Adrenal gland (tissue), 5 donors: Measurements from ENCODE around the gene FYN.

Source experiments
- POLR2A ChIP-seq, 2 donors: fragments of 450-650 bp; IDR thresholded peaks; one replicate each; pipeline ENCODE4 v1.6.1; 2017; ENCODE audit warnings: antibody characterized with exemption in 2 of 2, mild to moderate bottlenecking in 2 of 2, moderate library complexity in 1 of 2
- TF ChIP-seq, protein P1 (sequence below), 6 experiments: fragments of 450-650 bp in 4 of 6; fragments of 200-600 bp in 2 of 6; sonication (generic) in 1 of 6; IDR thresholded peaks; 1 replicate in 5 of 6; 2 replicates in 1 of 6; pipeline versions ENCODE4 v1.5.1 to v1.8.0; 2016 to 2021; ENCODE audit warnings: antibody characterized with exemption in 6 of 6, mild to moderate bottlenecking in 2 of 6, moderate library complexity in 1 of 6
- donor health status: DM: no; HTN: no; CAD: no.

DNA sequence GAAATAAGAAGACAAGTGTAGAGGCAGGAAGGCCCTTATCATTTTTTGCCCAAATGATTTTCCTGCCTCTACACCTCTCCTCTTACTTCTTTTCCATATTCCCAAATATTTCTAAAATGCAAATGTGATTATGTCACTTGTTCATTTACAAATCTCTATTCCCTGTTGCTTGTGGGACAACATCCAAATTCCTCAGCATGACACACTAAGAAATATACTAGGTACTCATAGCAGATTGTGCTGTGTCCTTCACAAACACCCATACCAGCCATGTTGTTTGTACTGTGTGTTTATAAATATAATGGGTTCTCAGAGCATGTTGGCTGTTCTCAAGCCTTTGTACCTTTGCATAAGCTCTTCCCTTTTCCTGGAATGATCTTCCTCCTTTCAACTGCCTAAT is 17.7 kb upstream of the FYN start:
- TF ChIP-seq, protein P1, sequence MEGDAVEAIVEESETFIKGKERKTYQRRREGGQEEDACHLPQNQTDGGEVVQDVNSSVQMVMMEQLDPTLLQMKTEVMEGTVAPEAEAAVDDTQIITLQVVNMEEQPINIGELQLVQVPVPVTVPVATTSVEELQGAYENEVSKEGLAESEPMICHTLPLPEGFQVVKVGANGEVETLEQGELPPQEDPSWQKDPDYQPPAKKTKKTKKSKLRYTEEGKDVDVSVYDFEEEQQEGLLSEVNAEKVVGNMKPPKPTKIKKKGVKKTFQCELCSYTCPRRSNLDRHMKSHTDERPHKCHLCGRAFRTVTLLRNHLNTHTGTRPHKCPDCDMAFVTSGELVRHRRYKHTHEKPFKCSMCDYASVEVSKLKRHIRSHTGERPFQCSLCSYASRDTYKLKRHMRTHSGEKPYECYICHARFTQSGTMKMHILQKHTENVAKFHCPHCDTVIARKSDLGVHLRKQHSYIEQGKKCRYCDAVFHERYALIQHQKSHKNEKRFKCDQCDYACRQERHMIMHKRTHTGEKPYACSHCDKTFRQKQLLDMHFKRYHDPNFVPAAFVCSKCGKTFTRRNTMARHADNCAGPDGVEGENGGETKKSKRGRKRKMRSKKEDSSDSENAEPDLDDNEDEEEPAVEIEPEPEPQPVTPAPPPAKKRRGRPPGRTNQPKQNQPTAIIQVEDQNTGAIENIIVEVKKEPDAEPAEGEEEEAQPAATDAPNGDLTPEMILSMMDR (IDR thresholded peaks at IDR 0.05) = no peak
- TF ChIP-seq POLR2A (IDR thresholded peaks at IDR 0.05) = no peak
